SK-N-SH (cell line): Measurements from ENCODE around the gene ZNF304. TPM values are rescaled to one million over a fixed set of nuclear protein-coding genes. Genes with fewer than 3 reads are reported as not detected.

Experiments used
- CTCF ChIA-PET: fragments of 300-600, 350-600 bp; formaldehyde crosslinking; extraction: SDS; loops from one replicate; lab custom pipeline; 2021; lab: Yijun Ruan, JAX
- POLR2A ChIA-PET: fragments of 350-600 bp; sonication (Branson Sonifier 250); formaldehyde crosslinking; extraction: SDS; loops from one replicate; lab custom pipeline; 2020; ENCODE audit warnings: antibody characterized with exemption, inconsistent platforms; lab: Yijun Ruan, JAX
- DNase-seq: peaks from one replicate; pipeline ENCODE4 v3.0.0; 2012
- H2AFZ ChIP-seq: fragments of 200-600 bp; sonication (generic); 2 replicates; pipeline ENCODE4 v1.8.1; 2016; ENCODE audit warnings: antibody characterized with exemption, mild to moderate bottlenecking, low read depth
- H3F3A ChIP-seq: fragments of 200-600 bp; sonication (generic); replicated peaks from 2 replicates; pipeline ENCODE3; 2016; ENCODE audit warnings: antibody characterized with exemption, mild to moderate bottlenecking; ENCODE audit not compliant: insufficient read depth
- H3K27ac ChIP-seq, 2 experiments: fragments of 200-500 bp in 1 of 2; fragments of 200-600 bp in 1 of 2; sonication (Bioruptor generic) in 1 of 2; sonication (generic), shearing (Covaris generic) in 1 of 2; 2 replicates each; pipeline versions ENCODE4 v1.5.1 to v1.6.1; 2014 to 2016; ENCODE audit warnings: low read depth in 2 of 2, inconsistent platforms in 1 of 2, low read length in 1 of 2, mild to moderate bottlenecking in 1 of 2, mixed read lengths in 1 of 2
- H3K27me3 ChIP-seq: fragments of 200-600 bp; sonication (generic), shearing (Covaris generic); 2 replicates; pipeline ENCODE4 v1.6.1; 2016; ENCODE audit warnings: mixed run types; ENCODE audit not compliant: insufficient read depth
- H3K36me3 ChIP-seq, 2 experiments: fragments of 200-500 bp in 1 of 2; fragments of 200-600 bp in 1 of 2; sonication (Bioruptor generic) in 1 of 2; sonication (generic) in 1 of 2; replicated peaks in 1 of 2; 2 replicates each; pipeline versions ENCODE3 to v1.5.1; 2014 to 2016; ENCODE audit warnings: low read length in 1 of 2, mild to moderate bottlenecking in 1 of 2; ENCODE audit not compliant: insufficient read depth in 2 of 2, control insufficient read depth in 1 of 2
- H3K4me1 ChIP-seq, 2 experiments: fragments of 200-500 bp in 1 of 2; fragments of 200-600 bp in 1 of 2; sonication (Bioruptor generic) in 1 of 2; sonication (generic), shearing (Covaris generic) in 1 of 2; 2 replicates each; pipeline versions ENCODE4 v1.5.1 to v1.6.1; 2014 to 2016; ENCODE audit warnings: low read depth in 1 of 2, low read length in 1 of 2, mixed run types in 1 of 2; ENCODE audit not compliant: insufficient read depth in 2 of 2, control insufficient read depth in 1 of 2
- H3K4me2 ChIP-seq: fragments of 200-600 bp; sonication (generic), shearing (Covaris generic); 2 replicates; pipeline ENCODE4 v1.6.1; 2017; ENCODE audit warnings: mixed run types
- H3K4me3 ChIP-seq, 2 experiments: fragments of 200-500 bp in 1 of 2; fragments of 200-600 bp in 1 of 2; sonication (Bioruptor generic) in 1 of 2; sonication (generic), shearing (Covaris generic) in 1 of 2; 2 replicates each; pipeline versions ENCODE4 v1.5.1 to v1.8.1; 2014 to 2016; ENCODE audit warnings: low read depth in 2 of 2, inconsistent platforms in 1 of 2, low read length in 1 of 2, mild to moderate bottlenecking in 1 of 2, mixed read lengths in 1 of 2, moderate library complexity in 1 of 2
- H3K79me2 ChIP-seq: fragments of 200-600 bp; sonication (generic); 2 replicates; pipeline ENCODE4 v1.8.1; 2017; ENCODE audit warnings: mild to moderate bottlenecking; ENCODE audit not compliant: insufficient read depth
- H3K9ac ChIP-seq: fragments of 200-600 bp; sonication (generic); 2 replicates; pipeline ENCODE4 v1.6.1; 2017; ENCODE audit warnings: mixed run types
- H3K9me2 ChIP-seq: fragments of 200-600 bp; sonication (generic); 2 replicates; pipeline ENCODE4 v1.6.1; 2017; ENCODE audit warnings: mixed run types
- H3K9me3 ChIP-seq: fragments of 200-600 bp; sonication (generic); 2 replicates; pipeline ENCODE4 v1.6.1; 2017; ENCODE audit warnings: mixed run types, mild to moderate bottlenecking, moderate library complexity
- H4K20me1 ChIP-seq: fragments of 200-600 bp; sonication (generic); 2 replicates; pipeline ENCODE4 v1.6.1; 2017; ENCODE audit warnings: mild to moderate bottlenecking, mixed run types; ENCODE audit not compliant: insufficient read depth
- CTCF ChIP-seq: fragments of 200-600 bp; sonication (generic); IDR thresholded peaks from 2 replicates; pipeline ENCODE4 v1.6.1; 2017; ENCODE audit warnings: antibody characterized with exemption, mild to moderate bottlenecking, moderate library complexity
- FOXJ3 ChIP-seq: sonication (generic); formaldehyde crosslinking; IDR thresholded peaks from 2 replicates; pipeline ENCODE4 v1.5.1; 2020; ENCODE audit warnings: mild to moderate bottlenecking, missing genetic modification reagents
- GABPA ChIP-seq: IDR thresholded peaks from 2 replicates; pipeline ENCODE4 v1.4.0; 2012; ENCODE audit warnings: low read depth, mild to moderate bottlenecking
- GATA2 ChIP-seq: sonication (generic); formaldehyde crosslinking; IDR thresholded peaks from 2 replicates; pipeline ENCODE4 v1.5.0; 2020; ENCODE audit warnings: mild to moderate bottlenecking, missing genetic modification reagents
- JUND ChIP-seq: IDR thresholded peaks from 2 replicates; pipeline ENCODE4 v1.4.0; 2012
- MAX ChIP-seq: IDR thresholded peaks from 2 replicates; pipeline ENCODE4 v1.4.0; 2012; ENCODE audit warnings: low read depth
- NRF1 ChIP-seq: IDR thresholded peaks from 2 replicates; pipeline ENCODE4 v1.6.1; 2012; ENCODE audit warnings: low read depth, mild to moderate bottlenecking, low read length
- RAD21 ChIP-seq: IDR thresholded peaks from 2 replicates; pipeline ENCODE4 v1.6.1; 2012; ENCODE audit warnings: mild to moderate bottlenecking, low read length
- RCOR1 ChIP-seq: fragments of 150-350 bp; IDR thresholded peaks from 2 replicates; pipeline ENCODE4 v1.6.1; 2017; ENCODE audit warnings: antibody characterized with exemption, low read length
- REST ChIP-seq: IDR thresholded peaks from 2 replicates; pipeline ENCODE4 v1.6.1; 2012; ENCODE audit warnings: mild to moderate bottlenecking, low read depth, low read length, moderate library complexity
- RFX5 ChIP-seq: IDR thresholded peaks from 2 replicates; pipeline ENCODE4 v1.6.1; 2012; ENCODE audit warnings: mild to moderate bottlenecking, improper control_type of control experiment, low read length
- RXRA ChIP-seq: IDR thresholded peaks from 2 replicates; pipeline ENCODE4 v1.4.0; 2012; ENCODE audit warnings: low read depth, mild to moderate bottlenecking, borderline replicate concordance
- SMC3 ChIP-seq: IDR thresholded peaks from 2 replicates; pipeline ENCODE4 v1.6.1; 2012; ENCODE audit warnings: low read depth, low read length, improper control_type of control experiment
- TAF1 ChIP-seq: IDR thresholded peaks from 2 replicates; pipeline ENCODE4 v1.6.1; 2012; ENCODE audit warnings: low read depth, mild to moderate bottlenecking, low read length, moderate library complexity, borderline replicate concordance
- TCF12 ChIP-seq: IDR thresholded peaks from 2 replicates; pipeline ENCODE4 v1.4.0; 2012
- USF2 ChIP-seq: fragments of 150-350 bp; IDR thresholded peaks from 2 replicates; pipeline ENCODE4 v1.6.1; 2017; ENCODE audit warnings: antibody characterized with exemption, low read length, low read depth, borderline replicate concordance
- YY1 ChIP-seq: IDR thresholded peaks from 2 replicates; pipeline ENCODE4 v1.4.0; 2012; ENCODE audit warnings: low read depth, mild to moderate bottlenecking
- ZBTB33 ChIP-seq: IDR thresholded peaks from 2 replicates; pipeline ENCODE4 v1.4.0; 2012; ENCODE audit warnings: low read depth, borderline replicate concordance
- WGBS: methylation state at CpG from one replicate; pipeline ENCODE4 v1.1.6; 2017; ENCODE audit warnings: low lambda C conversion rate; 5-methylcytosine and 5-hydroxymethylcytosine counted together
- polyA plus RNA-seq, 3 experiments: library from polyadenylated mRNA; depleted of rRNA; stranded (reverse); fragments of >200 nt; gene quantifications; 2 replicates each; pipeline ENCODE4 v1.2.3, GENCODE V29; 2012

Gene ZNF304
- polyA plus RNA-seq, 1 of the 3 experiments (the other 2 are of a cell fraction): 2.5 TPM

GRCh38 chr19:57351867-57352266, 796 bp downstream of the ZNF304 start (continued):
- TF ChIP-seq REST (no peak), RXRA (no peak), TAF1 (no peak), RFX5 (no peak), YY1 (no peak)

- no peak overlapping the region for H3K9ac ChIP-seq
Observed at GRCh38 chr19:57355916-57356315, 4.8 kb downstream of the ZNF304 start.

More at GRCh38 chr19:57355916-57356315, 4.8 kb downstream of the ZNF304 start:
- CTCF ChIA-PET: interaction anchor here (0.8 kb wide), 1 partner anchor 51 kb away, joined by 3 read pairs; no protein-coding TSS in a partner anchor
- POLR2A ChIA-PET: no interaction called here
- TF ChIP-seq GATA2 (CRISPR knock-in tag): no peak
- no peak for TF ChIP-seq USF2
- TF ChIP-seq GABPA: no peak
- TF ChIP-seq YY1: no peak
- no peak for TF ChIP-seq FOXJ3 (CRISPR knock-in tag)
- TF ChIP-seq RAD21: no peak
- TF ChIP-seq JUND: no peak
- no peak for TF ChIP-seq MAX
- TF ChIP-seq CTCF: no peak
- no peak for TF ChIP-seq RCOR1
- no peak for TF ChIP-seq ZBTB33
- no peak for TF ChIP-seq RXRA
- no peak for TF ChIP-seq TCF12
- TF ChIP-seq NRF1: no peak
- no peak for TF ChIP-seq SMC3
- TF ChIP-seq, all 33 proteins: peak for 0
- Histone ChIP-seq H3K9me3 (no peaks in the 10 kb centered on the region), H3K27ac (no peak overlapping the region), H3K9me2 (no peaks in the 10 kb centered on the region), H4K20me1 (no peaks in the 10 kb centered on the region), H3K4me1 (peaks cover 7 to 16% of the 10 kb centered on the region in 2 experiments; a peak in 2 of 4 replicates), H3K4me2 (no peak overlapping the region), H3F3A (no peaks in the 10 kb centered on the region), H2AFZ (no peak overlapping the region), H3K79me2 (peaks cover 35% of the 10 kb centered on the region), H3K4me3 (no peak overlapping the region), H3K36me3 (peaks cover 36 to 57% of the 10 kb centered on the region in 2 experiments), H3K27me3 (no peaks in the 10 kb centered on the region)
- DNase-seq: no peak
- WGBS: 88% methylated on average over 4 of the region's 4 CpGs
